ENCODE data around the gene SRSF4.

GRCh38 chr1:29201595-29202051, 19.9 kb upstream of the SRSF4 start:
- TF ChIP-seq CTCF (conservative IDR thresholded peaks at IDR 0.05; ENCODE audit: low read depth, low read length) (no peak), EZH2phosphoT487 (IDR thresholded peaks at IDR 0.05; ENCODE audit: borderline replicate concordance, low read length) (no peak), EZH2 (IDR thresholded peaks at IDR 0.05; ENCODE audit: low read length, unreplicated experiment) (no peak)
